GM12891 (cell line): ENCODE data around the gene NLRP9. TPM values are rescaled to one million over a fixed set of nuclear protein-coding genes. Genes with fewer than 3 reads are reported as not detected.
"Not testable (repeated sequence)": the region's sequence is repeated elsewhere in the genome, so short reads cannot be mapped to it uniquely, and the experiment has no call there.

Experiments
- DNase-seq: peaks from one replicate; pipeline ENCODE4 v3.0.0; 2011; ENCODE audit warnings: low spot score; ENCODE audit not compliant: insufficient read length
- FAIRE-seq: peaks from 2 replicates; lab custom pipeline; 2011; peaks lifted over from hg19 to GRCh38; lab: Jason Lieb, UNC
- PAX5 ChIP-seq: IDR thresholded peaks from 2 replicates; pipeline ENCODE4 v1.6.1; 2011; ENCODE audit warnings: low read length, moderate library complexity, mild to moderate bottlenecking; ENCODE audit not compliant: insufficient read depth, severe bottlenecking
- POLR2A ChIP-seq: IDR thresholded peaks from 2 replicates; pipeline ENCODE4 v1.6.1; 2011; ENCODE audit warnings: low read depth, low read length, control low read depth
- POLR2AphosphoS5 ChIP-seq: IDR thresholded peaks from 2 replicates; pipeline ENCODE4 v1.6.1; 2011; ENCODE audit warnings: low read depth, low read length, control low read depth
- POU2F2 ChIP-seq: IDR thresholded peaks from 2 replicates; pipeline ENCODE4 v1.6.1; 2011; ENCODE audit warnings: low read depth, mild to moderate bottlenecking, control low read depth, low read length, moderate library complexity
- SPI1 ChIP-seq: IDR thresholded peaks from 2 replicates; pipeline ENCODE4 v1.6.1; 2011; ENCODE audit warnings: low read depth, low read length, control low read depth
- TAF1 ChIP-seq: IDR thresholded peaks from 2 replicates; pipeline ENCODE4 v1.6.1; 2011; ENCODE audit warnings: low read depth, low read length, control low read depth
- polyA plus RNA-seq: library from polyadenylated mRNA; unstranded; fragments of >200 nt; gene quantifications from one replicate; pipeline ENCODE4 v1.2.1, GENCODE V29; 2012; ENCODE audit warnings: low read depth, missing spikeins, inconsistent platforms; ENCODE audit not compliant: missing spikeins

The NLRP9 gene
- not detected for polyA plus RNA-seq

DNA sequence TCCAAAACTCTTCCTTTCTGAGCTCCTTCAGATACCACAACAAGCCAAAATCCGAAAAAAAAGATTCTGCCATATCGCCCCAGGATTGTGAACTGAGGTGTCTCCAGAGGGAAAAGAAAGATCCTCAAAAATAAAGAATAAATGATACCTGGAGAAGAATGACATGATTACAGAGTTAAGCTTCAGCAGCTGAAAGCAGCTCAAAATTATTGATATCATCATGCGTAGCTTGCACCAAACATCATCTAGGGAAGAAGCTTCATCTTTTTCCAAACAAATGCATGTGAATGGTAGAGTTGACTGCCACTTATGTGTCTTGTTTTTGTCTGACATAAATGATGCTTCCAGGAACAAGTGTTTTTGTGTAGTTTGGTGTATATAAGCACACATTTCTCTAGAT lies at the start of gene NLRP9:
Gene NLRP9, minus strand, starts transcription at position 101 of the 400 bp plus-strand sequence. Its CDS starts 28 bp downstream, at position 73.
- FAIRE-seq (no peak), DNase-seq (no peak)
- TF ChIP-seq SPI1 (no peak), TAF1 (no peak), PAX5 (no peak), POU2F2 (no peak), POLR2AphosphoS5 (no peak), POLR2A (no peak)

GRCh38 chr19:55781112-55781511 lies 42.9 kb upstream of the NLRP9 start:
- DNase-seq = no peak
- FAIRE-seq = no peak
- TF ChIP-seq PAX5 = no peak
- TF ChIP-seq POLR2A = no peak
- TF ChIP-seq POU2F2 = no peak
- TF ChIP-seq TAF1 = no peak
- no peak for TF ChIP-seq POLR2AphosphoS5
- no peak for TF ChIP-seq SPI1

DNA sequence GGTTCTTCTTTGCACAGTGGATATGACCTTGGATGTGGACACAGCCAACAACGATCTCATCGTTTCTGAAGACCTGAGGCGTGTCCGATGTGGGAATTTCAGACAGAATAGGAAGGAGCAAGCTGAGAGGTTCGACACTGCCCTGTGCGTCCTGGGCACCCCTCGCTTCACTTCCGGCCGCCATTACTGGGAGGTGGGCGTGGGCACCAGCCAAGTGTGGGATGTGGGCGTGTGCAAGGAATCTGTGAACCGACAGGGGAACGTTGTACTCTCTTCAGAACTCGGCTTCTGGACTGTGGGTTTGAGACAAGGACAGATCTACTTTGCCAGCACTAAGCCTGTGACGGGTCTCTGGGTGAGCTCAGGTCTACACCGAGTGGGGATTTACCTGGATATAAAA lies 40.1 kb upstream of the NLRP9 start:
- no peak for TF ChIP-seq TAF1
- no peak for TF ChIP-seq POLR2A
- no peak for TF ChIP-seq SPI1
- TF ChIP-seq PAX5 = no peak
- TF ChIP-seq POU2F2 = no peak
- TF ChIP-seq POLR2AphosphoS5 = no peak
- DNase-seq (no peak), FAIRE-seq (no peak)

DNA sequence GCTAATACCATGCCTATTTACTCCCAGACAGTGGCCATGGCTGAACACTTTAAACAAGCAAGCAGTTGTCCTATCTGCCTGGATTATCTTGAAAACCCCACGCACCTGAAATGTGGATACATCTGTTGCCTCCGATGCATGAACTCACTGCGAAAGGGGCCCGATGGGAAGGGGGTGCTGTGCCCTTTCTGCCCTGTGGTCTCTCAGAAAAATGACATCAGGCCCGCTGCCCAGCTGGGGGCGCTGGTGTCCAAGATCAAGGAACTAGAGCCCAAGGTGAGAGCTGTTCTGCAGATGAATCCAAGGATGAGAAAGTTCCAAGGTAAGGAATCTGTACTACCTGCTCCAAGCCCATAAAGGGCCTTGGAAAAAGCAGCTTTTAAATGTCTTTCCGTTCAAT lies 39.3 kb upstream of the NLRP9 start:
- FAIRE-seq (no peak), DNase-seq (no peak)

DNA sequence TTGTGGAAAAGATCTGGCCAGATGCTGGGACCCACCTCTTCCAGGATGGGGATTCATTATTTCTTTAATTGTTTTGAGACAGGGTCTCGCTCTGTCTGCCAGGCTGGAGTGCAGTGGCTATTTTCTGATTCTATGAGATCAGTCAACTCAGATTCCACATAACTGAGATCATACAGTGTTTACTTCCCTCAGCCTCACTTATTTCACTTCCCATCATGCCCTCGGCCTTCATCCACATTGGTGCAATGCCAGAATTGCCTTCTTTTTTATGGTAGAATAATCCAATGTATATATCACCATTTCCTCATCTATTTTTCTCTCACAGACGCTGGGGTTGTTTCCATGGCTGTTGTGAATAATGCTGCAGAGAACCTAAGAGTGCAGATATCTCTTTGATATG lies 31.4 kb upstream of the NLRP9 start:
- FAIRE-seq, DNase-seq: not testable (repeated sequence)

More for the DNA sequence above, 39.3 kb upstream of the NLRP9 start:
- no peak for TF ChIP-seq SPI1
- no peak for TF ChIP-seq POLR2A
- TF ChIP-seq POLR2AphosphoS5 = no peak
- TF ChIP-seq TAF1 = no peak
- TF ChIP-seq POU2F2 = no peak
- no peak for TF ChIP-seq PAX5

GRCh38 chr19:55768818-55769217 lies 30.6 kb upstream of the NLRP9 start, which contains the start of gene RFPL4AL1:
Gene RFPL4AL1, plus strand, starts transcription at chr19:55769118. Its CDS starts 2,687 bp downstream, at chr19:55771805.
- DNase-seq, FAIRE-seq: not testable (repeated sequence)

DNA sequence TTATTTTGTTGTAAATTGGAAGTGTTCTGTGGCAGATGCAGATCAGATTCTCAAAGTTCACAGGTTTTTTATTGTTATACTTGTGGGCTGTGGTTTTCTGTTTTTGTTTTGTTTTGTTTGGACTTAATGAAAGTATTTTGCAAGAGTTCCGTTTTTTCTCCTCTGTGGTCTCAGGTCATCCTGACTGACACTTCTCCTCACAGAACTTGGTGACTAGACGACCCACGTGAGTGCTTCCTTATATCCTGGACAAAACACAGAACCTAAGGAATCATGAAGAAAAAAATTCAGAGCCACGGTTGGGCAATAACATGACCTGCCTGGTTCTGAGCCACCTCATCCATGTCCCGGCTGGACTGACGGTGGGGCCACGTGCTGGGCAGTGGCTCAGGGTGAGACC lies 28.3 kb upstream of the NLRP9 start:
- DNase-seq (no peak), FAIRE-seq (no peak)
- TF ChIP-seq TAF1 (no peak), POLR2A (no peak)

- DNase-seq = not testable (repeated sequence)
These were observed 20.6 kb upstream of the NLRP9 start, which contains the start of gene RFPL4A for GRCh38 chr19:55758797-55759196. Gene RFPL4A, plus strand, starts transcription at chr19:55759097. Its CDS starts 2,704 bp downstream, at chr19:55761801.

DNA sequence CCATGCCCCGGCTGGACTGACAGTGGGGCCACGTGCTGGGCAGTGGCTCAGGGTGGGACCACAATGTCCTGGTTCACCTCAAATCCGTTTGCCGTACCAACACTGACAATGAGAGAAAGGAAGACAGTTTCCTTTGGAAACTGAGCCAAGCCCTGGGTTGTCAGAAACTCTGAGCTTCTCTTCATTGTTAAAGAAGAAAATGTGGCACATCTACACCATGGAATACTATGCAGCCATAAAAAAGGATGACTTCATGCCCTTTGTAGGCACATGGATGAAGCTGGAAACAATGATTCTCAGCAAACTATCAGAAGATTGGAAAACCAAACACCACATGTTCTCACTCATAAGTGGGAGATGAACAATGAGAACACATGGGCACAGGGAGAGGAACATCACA lies 18.6 kb upstream of the NLRP9 start:
- FAIRE-seq, DNase-seq: not testable (repeated sequence)

More at GRCh38 chr19:55758797-55759196, 20.6 kb upstream of the NLRP9 start, which contains the start of gene RFPL4A:
- FAIRE-seq = not testable (repeated sequence)

DNA sequence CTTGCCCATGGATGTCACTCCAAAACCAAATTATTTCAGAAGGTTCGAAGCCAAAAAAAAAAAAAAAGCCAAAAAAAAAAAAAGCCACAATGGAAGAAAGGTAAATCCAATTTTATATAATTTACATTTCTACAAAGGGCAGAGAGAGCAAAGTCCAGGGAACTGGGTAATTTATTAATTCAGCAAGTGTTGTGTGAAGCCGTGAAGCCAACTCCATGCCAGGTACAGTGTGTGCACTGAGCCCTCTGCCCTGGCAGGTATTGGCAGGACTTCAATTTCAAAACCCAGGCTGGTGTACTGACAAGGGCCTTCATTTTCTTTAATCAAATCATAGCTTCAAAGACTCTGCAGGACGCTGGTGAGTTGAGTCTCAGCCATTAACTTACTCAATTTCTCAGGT lies 15.2 kb upstream of the NLRP9 start:
- no peak for FAIRE-seq
- DNase-seq = no peak
- no peak for TF ChIP-seq PAX5
- no peak for TF ChIP-seq SPI1
- no peak for TF ChIP-seq TAF1
- no peak for TF ChIP-seq POLR2A

DNA sequence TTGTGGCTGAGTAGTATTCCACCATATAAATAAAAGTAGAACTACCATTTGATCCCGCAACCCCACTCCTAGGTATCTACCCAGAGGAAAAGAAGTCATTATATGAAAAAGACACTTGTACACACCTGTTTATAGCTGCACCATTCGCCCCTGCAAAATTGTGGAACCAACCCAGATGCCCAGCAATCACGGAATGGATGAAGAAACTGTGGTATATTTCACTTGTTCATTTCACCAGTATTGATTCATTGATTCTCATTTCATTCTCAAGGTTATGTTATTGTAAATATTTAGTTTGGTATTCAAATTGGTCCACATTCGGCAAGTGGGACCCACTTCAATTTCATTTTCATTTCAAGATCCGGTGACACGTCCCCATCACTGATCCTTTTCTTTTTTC lies 12.5 kb upstream of the NLRP9 start:
- DNase-seq = no peak
- no peak for TF ChIP-seq TAF1
- no peak for TF ChIP-seq POLR2AphosphoS5
- no peak for TF ChIP-seq PAX5
- no peak for TF ChIP-seq POU2F2

DNA sequence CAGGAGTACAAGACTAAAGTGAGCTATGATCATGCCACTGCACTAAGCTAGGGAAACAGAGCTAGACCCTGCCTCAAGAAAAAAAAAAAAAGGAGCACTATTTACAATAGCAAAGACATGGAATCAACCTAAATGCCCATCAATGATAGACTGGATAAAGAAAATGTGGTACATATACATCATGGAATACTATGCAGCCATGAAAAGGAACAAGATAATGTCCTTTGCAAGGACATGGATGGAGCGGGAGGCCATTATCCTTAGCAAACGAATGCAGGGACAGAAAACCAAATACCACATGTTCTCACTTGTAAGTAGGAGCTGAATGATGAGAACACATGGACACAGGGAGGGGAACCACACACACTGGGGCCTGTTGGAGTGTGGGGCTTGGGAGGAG lies 7.8 kb downstream of the NLRP9 start:
- FAIRE-seq, DNase-seq: not testable (repeated sequence)

More for the DNA sequence above, 12.5 kb upstream of the NLRP9 start:
- FAIRE-seq = no peak
